Measurements from ENCODE around the gene IGSF3. TPM values are rescaled to one million over a fixed set of nuclear protein-coding genes. Genes with fewer than 3 reads are reported as not detected.

IGSF3 gene
- total RNA-seq, 2 experiments from 2014 or later, result 0.11 to 0.16 TPM

DNA sequence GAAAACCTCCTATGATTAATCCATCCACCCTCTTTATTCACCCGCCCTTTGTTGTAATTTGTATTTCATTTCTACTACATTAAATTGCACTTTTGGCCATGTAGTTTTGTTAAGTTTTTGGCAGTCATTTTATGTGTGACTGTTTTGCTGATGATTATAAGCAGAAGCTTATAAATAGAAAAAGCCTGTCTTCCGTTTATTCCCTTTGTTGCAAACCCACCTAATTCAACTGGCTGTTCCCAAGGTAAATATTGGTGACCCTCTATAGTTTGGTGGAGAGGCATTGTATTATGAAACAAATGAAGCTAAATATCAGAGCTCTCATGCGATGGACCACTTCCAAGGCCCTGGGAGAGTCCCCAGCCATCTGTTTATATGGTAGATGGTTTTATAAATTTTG, 36.7 kb upstream of the IGSF3 start:
- DNase-seq, result no peak
- Mint-ChIP-seq H3K27me3 (ENCODE audit: low read depth) (peaks cover 5% of the 10 kb centered on the region), H3K4me1 (ENCODE audit: low read depth) (no peaks in the 10 kb centered on the region), H3K36me3 (ENCODE audit: low read depth) (no peaks in the 10 kb centered on the region), H3K27ac (no peak overlapping the region), H3K9me3 (ENCODE audit: insufficient read depth) (no peaks in the 10 kb centered on the region), H3K4me3 (no peak overlapping the region)
- POLR2A ChIA-PET, result no interaction called here
- CTCF ChIA-PET, result no interaction called here
- no peak for ATAC-seq

GRCh38 chr1:116699605-116700004, 32.1 kb upstream of the IGSF3 start:
- DNase-seq (no peak), ATAC-seq (no peak)
- no peaks in the 10 kb centered on the region for H3K36me3 Mint-ChIP-seq (ENCODE audit: low read depth)
- H3K27ac Mint-ChIP-seq, result no peak overlapping the region
- no peaks in the 10 kb centered on the region for H3K4me1 Mint-ChIP-seq (ENCODE audit: low read depth)
- no peak overlapping the region for H3K4me3 Mint-ChIP-seq
- H3K9me3 Mint-ChIP-seq (ENCODE audit: insufficient read depth), result no peaks in the 10 kb centered on the region
- peaks cover 2% of the 10 kb centered on the region for H3K27me3 Mint-ChIP-seq (ENCODE audit: low read depth)
- CTCF ChIA-PET, result no interaction called here
- POLR2A ChIA-PET, result no interaction called here

GRCh38 chr1:116698244-116698595, 30.7 kb upstream of the IGSF3 start:
- ChIA-PET POLR2A (no interaction called here), CTCF (interaction anchor here (1.3 kb wide), 1 partner anchor 25 kb away, joined by 4 read pairs; no protein-coding TSS in a partner anchor)
- DNase-seq (no peak), ATAC-seq (no peak)
- Mint-ChIP-seq H3K4me3 (no peak overlapping the region), H3K9me3 (ENCODE audit: insufficient read depth) (no peaks in the 10 kb centered on the region), H3K36me3 (ENCODE audit: low read depth) (no peaks in the 10 kb centered on the region), H3K4me1 (ENCODE audit: low read depth) (no peaks in the 10 kb centered on the region), H3K27me3 (ENCODE audit: low read depth) (no peaks in the 10 kb centered on the region), H3K27ac (no peak overlapping the region)

- Mint-ChIP-seq H3K36me3 (ENCODE audit: low read depth) (no peaks in the 10 kb centered on the region), H3K4me3 (no peak overlapping the region), H3K27me3 (ENCODE audit: low read depth) (no peaks in the 10 kb centered on the region), H3K4me1 (ENCODE audit: low read depth) (no peaks in the 10 kb centered on the region), H3K27ac (no peak overlapping the region), H3K9me3 (ENCODE audit: insufficient read depth) (no peaks in the 10 kb centered on the region)
- ChIA-PET CTCF (interaction anchor here (1.1 to 1.3 kb wide), 2 partner anchors 25 kb away, joined by 3 to 4 read pairs; no protein-coding TSS in a partner anchor), POLR2A (no interaction called here)
- no peak for DNase-seq
- no peak for ATAC-seq
Observed at GRCh38 chr1:116697548-116698243, 30.2 kb upstream of the IGSF3 start.

- no peaks in the 10 kb centered on the region for H3K36me3 Mint-ChIP-seq (ENCODE audit: low read depth)
- H3K4me3 Mint-ChIP-seq, result no peak overlapping the region
- ATAC-seq, result no peak
- POLR2A ChIA-PET, result no interaction called here
- H3K27me3 Mint-ChIP-seq (ENCODE audit: low read depth), result peaks cover 5% of the 10 kb centered on the region
- CTCF ChIA-PET, result interaction anchor here (0.6 kb wide), 1 partner anchor 202 kb away, joined by 3 read pairs; no protein-coding TSS in a partner anchor
- H3K9me3 Mint-ChIP-seq (ENCODE audit: insufficient read depth), result no peaks in the 10 kb centered on the region
- no peaks in the 10 kb centered on the region for H3K4me1 Mint-ChIP-seq (ENCODE audit: low read depth)
- no peak for DNase-seq
- no peak overlapping the region for H3K27ac Mint-ChIP-seq
Observed at GRCh38 chr1:116694524-116694923, 27.0 kb upstream of the IGSF3 start.

DNA sequence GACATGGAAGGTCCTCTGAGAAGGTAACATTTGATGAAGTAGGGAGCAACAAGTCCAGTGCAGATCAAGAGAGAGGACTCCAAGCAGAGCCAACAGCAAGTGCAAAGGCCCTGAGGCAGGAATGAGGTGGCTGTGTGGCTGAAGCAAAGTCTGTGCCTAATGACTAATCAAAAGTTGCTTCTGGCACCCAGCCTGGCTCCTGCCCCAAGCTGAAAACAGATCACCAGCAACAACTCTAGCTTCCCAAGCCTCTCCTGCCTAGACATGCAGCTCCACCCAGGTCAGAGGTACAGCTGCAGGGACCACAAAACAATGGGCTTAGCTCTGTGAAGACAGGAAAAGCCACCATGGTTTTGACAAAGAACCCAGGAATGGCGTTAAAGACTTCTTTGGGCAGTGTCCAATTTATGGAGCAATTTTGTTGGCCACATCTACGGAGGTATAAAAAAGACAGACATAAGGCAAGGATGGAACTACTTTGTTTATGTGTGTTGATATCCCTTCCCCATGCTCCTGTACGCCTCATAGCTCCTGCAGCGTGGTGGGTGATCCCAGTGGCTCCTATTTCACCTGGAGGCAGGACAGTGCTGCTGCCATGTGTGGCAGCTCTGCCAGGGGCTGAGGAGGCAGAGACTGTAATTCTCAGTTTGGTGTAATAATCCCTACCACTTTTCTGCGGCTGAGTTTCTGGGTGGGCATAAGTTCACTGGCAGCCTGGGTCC, 26.4 kb upstream of the IGSF3 start:
- ChIA-PET POLR2A (no interaction called here), CTCF (no interaction called here)
- H3K27me3 Mint-ChIP-seq (ENCODE audit: low read depth), result peaks cover 5% of the 10 kb centered on the region
- no peaks in the 10 kb centered on the region for H3K9me3 Mint-ChIP-seq (ENCODE audit: insufficient read depth)
- ATAC-seq (no peak), DNase-seq (no peak)
- no peak overlapping the region for H3K4me3 Mint-ChIP-seq
- H3K36me3 Mint-ChIP-seq (ENCODE audit: low read depth), result no peaks in the 10 kb centered on the region
- H3K27ac Mint-ChIP-seq, result no peak overlapping the region
- no peaks in the 10 kb centered on the region for H3K4me1 Mint-ChIP-seq (ENCODE audit: low read depth)

DNA sequence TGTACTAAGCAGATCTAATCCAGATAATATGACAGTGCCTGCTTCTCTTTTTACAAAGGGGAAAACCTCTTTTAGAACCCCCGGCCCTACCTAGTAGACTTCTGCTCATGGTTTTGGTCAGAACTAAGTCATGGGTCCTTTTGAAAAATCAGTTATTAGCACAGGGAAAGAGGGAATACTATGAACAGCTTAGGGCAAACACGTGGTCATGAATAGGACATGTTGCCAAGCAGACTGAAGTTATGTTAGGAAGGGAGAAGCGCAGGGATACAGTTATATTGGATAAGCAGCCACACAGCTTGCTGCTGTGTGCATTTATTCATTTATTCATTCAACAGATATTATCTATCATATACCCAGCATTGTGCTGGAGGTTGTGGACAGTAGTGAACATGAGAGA, 25.3 kb upstream of the IGSF3 start:
- Mint-ChIP-seq H3K4me1 (ENCODE audit: low read depth) (no peaks in the 10 kb centered on the region), H3K9me3 (ENCODE audit: insufficient read depth) (no peaks in the 10 kb centered on the region), H3K4me3 (no peak overlapping the region), H3K27ac (no peak overlapping the region), H3K27me3 (ENCODE audit: low read depth) (peaks cover 5% of the 10 kb centered on the region), H3K36me3 (ENCODE audit: low read depth) (no peaks in the 10 kb centered on the region)
- ChIA-PET POLR2A (no interaction called here), CTCF (no interaction called here)
- ATAC-seq (no peak), DNase-seq (no peak)

DNA sequence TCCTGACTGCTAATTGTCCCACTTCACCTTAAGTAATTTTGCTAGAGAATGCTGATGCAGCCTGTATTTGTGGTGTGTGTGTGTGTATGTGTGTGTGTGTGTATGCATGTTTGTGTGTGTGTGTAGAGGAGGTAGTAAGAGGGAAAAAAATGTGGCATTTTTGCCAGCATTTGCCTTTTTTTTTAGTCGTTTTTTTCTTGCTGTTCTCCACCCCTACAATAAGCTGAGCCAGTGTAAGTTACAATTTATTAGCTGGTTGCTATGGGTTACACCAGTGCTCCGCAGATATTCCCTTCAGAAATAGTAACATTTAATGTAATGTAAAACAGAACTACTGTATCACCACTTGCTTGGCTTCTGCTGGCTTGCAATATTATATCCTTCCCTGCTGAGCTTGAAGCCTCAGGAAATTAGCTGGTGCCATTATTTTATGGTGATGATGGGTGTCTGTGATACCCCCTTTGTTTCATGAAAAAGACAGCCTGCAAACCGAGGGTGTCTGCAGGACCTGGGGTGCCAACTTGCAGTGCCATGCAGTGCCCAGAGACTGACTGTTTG, 23.4 kb upstream of the IGSF3 start:
- POLR2A ChIA-PET, result no interaction called here
- H3K9me3 Mint-ChIP-seq (ENCODE audit: insufficient read depth), result no peaks in the 10 kb centered on the region
- ATAC-seq, result no peak
- H3K4me3 Mint-ChIP-seq, result no peak overlapping the region
- peaks cover 8% of the 10 kb centered on the region for H3K27me3 Mint-ChIP-seq (ENCODE audit: low read depth)
- no peaks in the 10 kb centered on the region for H3K4me1 Mint-ChIP-seq (ENCODE audit: low read depth)
- no peaks in the 10 kb centered on the region for H3K36me3 Mint-ChIP-seq (ENCODE audit: low read depth)
- no peak overlapping the region for H3K27ac Mint-ChIP-seq
- DNase-seq, result no peak
- CTCF ChIA-PET, result no interaction called here

DNA sequence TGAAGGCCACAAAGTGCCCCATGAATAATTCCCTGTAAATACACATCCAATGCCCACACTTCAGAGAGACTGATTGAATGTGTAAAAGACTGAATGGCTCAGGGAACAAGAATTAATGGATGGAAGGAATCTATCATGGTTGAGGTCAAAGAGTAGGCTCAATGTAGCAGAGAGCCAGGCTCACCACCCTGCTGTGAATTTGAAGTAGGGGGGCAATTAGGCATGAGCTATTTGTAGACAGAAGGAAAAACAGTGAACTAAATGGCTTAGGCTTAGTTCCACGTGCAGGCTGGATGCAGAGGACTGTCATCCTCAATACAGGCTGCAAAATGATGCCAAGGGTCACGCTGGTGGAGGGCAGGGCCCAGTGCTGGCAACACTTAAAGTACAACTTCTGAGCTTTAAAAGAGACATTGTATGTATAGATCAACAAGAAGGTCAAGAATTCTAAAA, 22.9 kb upstream of the IGSF3 start:
- Mint-ChIP-seq H3K4me3 (no peak overlapping the region), H3K36me3 (ENCODE audit: low read depth) (no peaks in the 10 kb centered on the region), H3K27me3 (ENCODE audit: low read depth) (peaks cover 8% of the 10 kb centered on the region), H3K27ac (no peak overlapping the region), H3K4me1 (ENCODE audit: low read depth) (no peaks in the 10 kb centered on the region), H3K9me3 (ENCODE audit: insufficient read depth) (no peaks in the 10 kb centered on the region)
- ATAC-seq (no peak), DNase-seq (no peak)
- ChIA-PET CTCF (no interaction called here), POLR2A (no interaction called here)

- ATAC-seq (no peak), DNase-seq (no peak)
- Mint-ChIP-seq H3K4me3 (no peak overlapping the region), H3K9me3 (ENCODE audit: insufficient read depth) (no peaks in the 10 kb centered on the region), H3K4me1 (ENCODE audit: low read depth) (no peaks in the 10 kb centered on the region), H3K27me3 (ENCODE audit: low read depth) (peaks cover 4% of the 10 kb centered on the region), H3K27ac (no peak overlapping the region), H3K36me3 (ENCODE audit: low read depth) (no peaks in the 10 kb centered on the region)
- CTCF ChIA-PET, result interaction anchor here (1.3 kb wide), 1 partner anchor 14 kb away, joined by 4 read pairs; no protein-coding TSS in a partner anchor
- POLR2A ChIA-PET, result no interaction called here
Observed at GRCh38 chr1:116686723-116687352, 19.3 kb upstream of the IGSF3 start.

DNA sequence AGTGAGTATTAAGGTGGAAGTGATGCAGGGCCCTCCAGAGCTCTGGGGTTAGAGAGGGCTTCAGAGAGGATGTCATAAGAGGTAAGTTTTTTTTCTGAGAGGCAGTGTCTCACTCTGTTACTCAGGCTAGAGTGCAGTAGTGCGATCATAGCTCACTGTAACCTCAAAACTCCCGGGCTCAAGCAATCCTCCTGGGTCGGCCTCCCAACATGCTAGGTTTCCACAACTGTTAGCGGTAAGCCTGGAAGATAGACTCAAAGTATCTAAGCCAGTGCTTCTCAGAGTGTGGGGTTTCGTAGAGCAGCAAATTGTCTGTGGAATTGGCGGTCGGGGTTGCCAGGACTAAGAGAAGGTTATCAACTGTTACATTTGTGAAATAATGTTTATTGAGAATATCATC, 18.6 kb upstream of the IGSF3 start:
- Mint-ChIP-seq H3K4me3 (no peak overlapping the region), H3K27ac (no peak overlapping the region), H3K36me3 (ENCODE audit: low read depth) (no peaks in the 10 kb centered on the region), H3K27me3 (ENCODE audit: low read depth) (peaks cover 4% of the 10 kb centered on the region), H3K4me1 (ENCODE audit: low read depth) (no peaks in the 10 kb centered on the region), H3K9me3 (ENCODE audit: insufficient read depth) (no peaks in the 10 kb centered on the region)
- ChIA-PET POLR2A (no interaction called here), CTCF (interaction anchor here (1.3 kb wide), 1 partner anchor 13 kb away, joined by 4 read pairs; no protein-coding TSS in a partner anchor)
- no peak for DNase-seq
- ATAC-seq, result no peak

- no peaks in the 10 kb centered on the region for H3K9me3 Mint-ChIP-seq (ENCODE audit: insufficient read depth)
- peaks cover 7% of the 10 kb centered on the region for H3K27me3 Mint-ChIP-seq (ENCODE audit: low read depth)
- CTCF ChIA-PET, result no interaction called here
- no peak for ATAC-seq
- H3K4me3 Mint-ChIP-seq, result no peak overlapping the region
- POLR2A ChIA-PET, result no interaction called here
- H3K4me1 Mint-ChIP-seq (ENCODE audit: low read depth), result no peaks in the 10 kb centered on the region
- no peak for DNase-seq
- H3K27ac Mint-ChIP-seq, result no peak overlapping the region
- no peaks in the 10 kb centered on the region for H3K36me3 Mint-ChIP-seq (ENCODE audit: low read depth)
Observed at GRCh38 chr1:116684575-116684974, 17.0 kb upstream of the IGSF3 start.

Data from activated CD8-positive, alpha-beta T cell treated with anti-CD3 and anti-CD28 coated beads, Interleukin-2, amount 10 ng/mL, durations not matched to agents 7 days and 5 days (primary cell).